ENCODE results near the gene WDFY4. TPM values are rescaled to one million over a fixed set of nuclear protein-coding genes. Genes with fewer than 3 reads are reported as not detected.

The WDFY4 gene
- total RNA-seq, 1 experiment from 2014 or later = not detected

GRCh38 chr10:48651839-48652238, 32.8 kb upstream of the WDFY4 start:
- H3K27me3 ChIP-seq (ENCODE audit: insufficient read depth, low read depth) = no peaks in the 10 kb centered on the region

GRCh38 chr10:48652344-48652743, 32.3 kb upstream of the WDFY4 start:
- Histone ChIP-seq H2AFZ (no peak overlapping the region), H3K9me3 (ENCODE audit: insufficient read depth, low read depth) (no peaks in the 10 kb centered on the region), H3K4me2 (no peak overlapping the region), H3K4me3 (no peak overlapping the region), H3K79me2 (ENCODE audit: low read depth) (no peaks in the 10 kb centered on the region), H4K20me1 (ENCODE audit: insufficient read depth) (no peaks in the 10 kb centered on the region), H3F3A (ENCODE audit: insufficient read depth, low read depth) (no peaks in the 10 kb centered on the region), H3K36me3 (ENCODE audit: low read depth) (no peaks in the 10 kb centered on the region), H3K4me1 (replicated peaks; ENCODE audit: insufficient read depth) (peaks cover 12% of the 10 kb centered on the region; the same call in 1 of the 2 replicates), H3K27me3 (ENCODE audit: insufficient read depth, low read depth) (no peaks in the 10 kb centered on the region), H3K9me2 (ENCODE audit: insufficient read depth) (no peaks in the 10 kb centered on the region), H3K27ac (no peak overlapping the region)
- intact Hi-C loops (cut with micrococcal nuclease; ENCODE audit: unreplicated experiment) = no loop called here
- DNase-seq = no peak
- POLR2A ChIA-PET (ENCODE audit: unreplicated experiment) = no interaction called here
- TF ChIP-seq CTCF (conservative IDR thresholded peaks at IDR 0.05) (no peak), EZH2 (IDR thresholded peaks at IDR 0.05; ENCODE audit: low read depth) (no peak)
- no TSS peak for BruUV-seq (replicated peaks)
- CTCF ChIA-PET = interaction anchor here (0.6 kb wide), 1 partner anchor 287 kb away, joined by 3 read pairs; no protein-coding TSS in a partner anchor

More at GRCh38 chr10:48651839-48652238, 32.8 kb upstream of the WDFY4 start:
- H3K4me3 ChIP-seq = no peak overlapping the region
- H3K36me3 ChIP-seq (ENCODE audit: low read depth) = no peaks in the 10 kb centered on the region
- BruUV-seq (replicated peaks) = no TSS peak
- no peaks in the 10 kb centered on the region for H3K9me2 ChIP-seq (ENCODE audit: insufficient read depth)
- POLR2A ChIA-PET (ENCODE audit: unreplicated experiment) = no interaction called here
- H3K9me3 ChIP-seq (ENCODE audit: insufficient read depth, low read depth) = no peaks in the 10 kb centered on the region
- no peak for DNase-seq
- TF ChIP-seq EZH2 (IDR thresholded peaks at IDR 0.05; ENCODE audit: low read depth) (no peak), CTCF (conservative IDR thresholded peaks at IDR 0.05) (no peak)
- CTCF ChIA-PET = interaction anchor here (0.6 kb wide), 1 partner anchor 287 kb away, joined by 3 read pairs; no protein-coding TSS in a partner anchor
- H2AFZ ChIP-seq = no peak overlapping the region
- H3K79me2 ChIP-seq (ENCODE audit: low read depth) = no peaks in the 10 kb centered on the region
- H3K27ac ChIP-seq = no peak overlapping the region
- intact Hi-C loops (cut with micrococcal nuclease; ENCODE audit: unreplicated experiment) = no loop called here
- H4K20me1 ChIP-seq (ENCODE audit: insufficient read depth) = no peaks in the 10 kb centered on the region
- H3K4me2 ChIP-seq = no peak overlapping the region
- H3F3A ChIP-seq (ENCODE audit: insufficient read depth, low read depth) = no peaks in the 10 kb centered on the region
- H3K4me1 ChIP-seq (replicated peaks; ENCODE audit: insufficient read depth) = peaks cover 12% of the 10 kb centered on the region; the same call in 1 of the 2 replicates

GRCh38 chr10:48653347-48653746, 31.3 kb upstream of the WDFY4 start:
- intact Hi-C loops (cut with micrococcal nuclease; ENCODE audit: unreplicated experiment) = no loop called here
- Histone ChIP-seq H2AFZ (no peak overlapping the region), H4K20me1 (ENCODE audit: insufficient read depth) (no peaks in the 10 kb centered on the region), H3K27me3 (ENCODE audit: insufficient read depth, low read depth) (no peaks in the 10 kb centered on the region), H3F3A (ENCODE audit: insufficient read depth, low read depth) (no peaks in the 10 kb centered on the region), H3K4me3 (no peak overlapping the region), H3K9me2 (ENCODE audit: insufficient read depth) (no peaks in the 10 kb centered on the region), H3K9me3 (ENCODE audit: insufficient read depth, low read depth) (no peaks in the 10 kb centered on the region), H3K4me2 (no peak overlapping the region), H3K36me3 (ENCODE audit: low read depth) (no peaks in the 10 kb centered on the region), H3K4me1 (replicated peaks; ENCODE audit: insufficient read depth) (peaks cover 12% of the 10 kb centered on the region; the same call in 1 of the 2 replicates), H3K27ac (no peak overlapping the region), H3K79me2 (ENCODE audit: low read depth) (no peaks in the 10 kb centered on the region)
- no peak for DNase-seq
- CTCF ChIA-PET = no interaction called here
- no peak for TF ChIP-seq EZH2 (IDR thresholded peaks at IDR 0.05; ENCODE audit: low read depth)
- no peak for TF ChIP-seq CTCF (conservative IDR thresholded peaks at IDR 0.05)
- POLR2A ChIA-PET (ENCODE audit: unreplicated experiment) = no interaction called here
- no TSS peak for BruUV-seq (replicated peaks)

Measured in PC-9 (cell line).